AG20443 (cell line): ENCODE measurements around the gene PHETA2.
"Not testable (repeated sequence)": the region's sequence is repeated elsewhere in the genome, so short reads cannot be mapped to it uniquely, and the experiment has no call there.

Source experiments
- DNase-seq: peaks from one replicate; pipeline ENCODE4 v3.0.0; 2012; ENCODE audit warnings: low spot score, mixed read lengths

PHETA2 gene

GRCh38 chr22:42069801-42070516, 4.1 kb upstream of the PHETA2 start:
- no peak for DNase-seq

GRCh38 chr22:42070517-42071422, 3.3 kb upstream of the PHETA2 start, which contains the start of gene NAGA:
NAGA (minus strand) TSS chr22:42070812; CDS start chr22:42070297, 515 bp downstream.
- DNase-seq, result peak; percentile 96

- DNase-seq, result not testable (repeated sequence)
Observed at GRCh38 chr22:42071508-42071907, 2.5 kb upstream of the PHETA2 start.

- no peak for DNase-seq
Observed at GRCh38 chr22:42072606-42073330, 1.3 kb upstream of the PHETA2 start.

- peak; percentile 3 for DNase-seq
Observed at GRCh38 chr22:42073621-42074041, 417 bp upstream of the PHETA2 start.

- peak; percentile 6 for DNase-seq
Observed at GRCh38 chr22:42074846-42075676, 1.0 kb downstream of the PHETA2 start.

GRCh38 chr22:42076764-42077485, 2.9 kb downstream of the PHETA2 start:
- no peak for DNase-seq

- DNase-seq, result peak; percentile 5
Observed at GRCh38 chr22:42077486-42078125, 3.6 kb downstream of the PHETA2 start.

- DNase-seq, result peak; percentile 19
Observed at GRCh38 chr22:42078469-42079318, 4.6 kb downstream of the PHETA2 start.

GRCh38 chr22:42079319-42080251, 5.5 kb downstream of the PHETA2 start, which contains the start of gene SMDT1:
SMDT1 (plus strand) TSS chr22:42079700; CDS start chr22:42079769, 69 bp downstream.
- DNase-seq, result peak; percentile 98

GRCh38 chr22:42080287-42080686, 6.2 kb downstream of the PHETA2 start:
- DNase-seq, result peak; percentile 43

- DNase-seq, result no peak
Observed at GRCh38 chr22:42083119-42083518, 9.1 kb downstream of the PHETA2 start.

- DNase-seq, result no peak
Observed at GRCh38 chr22:42084874-42085273, 10.8 kb downstream of the PHETA2 start.

- DNase-seq, result no peak
Observed at GRCh38 chr22:42086051-42086450, 12.0 kb downstream of the PHETA2 start.

GRCh38 chr22:42090596-42091454, 16.8 kb downstream of the PHETA2 start, which contains the start of gene NDUFA6:
NDUFA6 (minus strand) TSS chr22:42090772; CDS start chr22:42090744, 28 bp downstream.
- peak; percentile 99 for DNase-seq

GRCh38 chr22:42091455-42091782, 17.4 kb downstream of the PHETA2 start:
- DNase-seq, result no peak

GRCh38 chr22:42101199-42101598, 27.2 kb downstream of the PHETA2 start:
- no peak for DNase-seq
